Activated naive CD4-positive, alpha-beta T cell treated with anti-CD3 and anti-CD28 coated beads, Interleukin-2, amount 50 U/mL, for 24 hours (primary cell): ENCODE data around the gene URI1.
"Not testable (repeated sequence)": the region's sequence is repeated elsewhere in the genome, so short reads cannot be mapped to it uniquely, and the experiment has no call there.

ENCODE experiments used
- H3K27ac Mint-ChIP-seq: one replicate; pipeline ENCODE4 v1.8.0; 2021; ENCODE audit warnings: mild to moderate bottlenecking, mixed read lengths
- H3K27me3 Mint-ChIP-seq: one replicate; pipeline ENCODE4 v1.8.0; 2021; ENCODE audit warnings: mixed read lengths
- H3K36me3 Mint-ChIP-seq: one replicate; pipeline ENCODE4 v1.8.0; 2021; ENCODE audit warnings: mixed read lengths
- H3K4me1 Mint-ChIP-seq: one replicate; pipeline ENCODE4 v1.8.0; 2021; ENCODE audit warnings: mixed read lengths
- H3K4me3 Mint-ChIP-seq: one replicate; pipeline ENCODE4 v1.8.0; 2021; ENCODE audit warnings: mild to moderate bottlenecking, mixed read lengths
- H3K9me3 Mint-ChIP-seq: one replicate; pipeline ENCODE4 v1.8.0; 2021; ENCODE audit warnings: mixed read lengths

The URI1 gene

DNA sequence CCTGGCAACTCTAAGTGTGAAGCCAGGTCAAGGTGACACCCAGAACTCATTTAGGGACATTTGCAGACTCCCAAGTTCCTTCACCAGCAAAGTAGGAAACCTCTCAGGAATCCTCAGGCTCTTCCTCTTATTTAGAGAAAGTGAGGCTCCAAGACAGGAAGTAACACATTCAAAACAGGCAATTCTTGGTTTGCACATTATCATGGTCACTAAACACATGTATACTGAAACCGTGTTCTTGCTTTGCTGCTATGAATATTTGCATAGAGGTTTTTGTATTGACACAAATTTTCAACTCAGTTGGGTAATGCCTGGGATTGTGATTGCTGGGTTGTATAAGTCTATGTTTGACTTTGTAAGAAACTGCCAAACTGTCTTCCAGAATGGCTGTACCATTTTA is 13.2 kb upstream of the URI1 start:
- Mint-ChIP-seq H3K9me3 (no peaks in the 10 kb centered on the region), H3K4me1 (no peaks in the 10 kb centered on the region), H3K27ac (no peak overlapping the region), H3K36me3 (peaks cover 4% of the 10 kb centered on the region), H3K4me3 (no peak overlapping the region), H3K27me3 (peaks cover 1% of the 10 kb centered on the region)

DNA sequence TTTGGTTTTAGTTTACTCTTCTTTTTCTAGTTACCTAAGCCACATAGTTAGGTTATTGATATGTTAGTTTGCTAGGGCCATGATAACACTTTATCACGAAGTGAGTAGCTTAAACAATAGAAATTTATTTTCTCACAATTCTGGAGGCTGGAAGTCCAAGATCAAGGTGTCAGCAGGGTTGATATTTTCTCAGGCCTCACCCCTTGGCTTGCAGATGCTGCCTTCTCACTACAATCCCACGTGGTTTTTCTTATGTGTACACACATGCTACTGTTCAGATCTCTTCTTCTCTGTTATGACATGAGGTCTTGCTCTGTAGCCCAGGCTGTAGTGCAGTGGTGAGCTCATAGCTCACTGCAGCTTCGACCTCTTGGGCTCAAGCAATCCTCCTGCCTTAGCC is 7.8 kb upstream of the URI1 start:
- H3K36me3 Mint-ChIP-seq: peaks cover 16% of the 10 kb centered on the region
- no peak overlapping the region for H3K27ac Mint-ChIP-seq
- H3K9me3 Mint-ChIP-seq: peaks cover 6% of the 10 kb centered on the region
- peaks cover 3% of the 10 kb centered on the region for H3K27me3 Mint-ChIP-seq
- H3K4me1 Mint-ChIP-seq: no peaks in the 10 kb centered on the region
- no peak overlapping the region for H3K4me3 Mint-ChIP-seq

DNA sequence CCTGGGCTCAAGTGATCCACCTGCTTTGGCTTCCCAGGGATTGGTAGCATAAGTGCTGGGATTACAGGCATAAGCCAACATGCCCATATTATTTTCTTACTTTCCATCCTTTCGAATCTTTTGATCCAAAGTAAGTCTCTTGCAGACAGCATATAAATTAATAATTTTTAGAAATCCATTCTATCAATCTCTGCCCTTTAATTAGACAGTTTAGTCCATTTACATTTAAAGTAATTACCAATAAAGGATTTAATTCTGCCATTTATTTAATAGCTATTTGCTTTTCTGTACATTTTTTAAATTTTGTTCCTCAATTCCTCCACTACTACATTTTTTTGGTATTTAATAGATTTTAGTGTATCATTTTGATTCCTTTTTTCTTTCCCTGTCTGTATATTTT is 7.3 kb upstream of the URI1 start:
- H3K9me3 Mint-ChIP-seq: peaks cover 6% of the 10 kb centered on the region
- H3K27ac Mint-ChIP-seq: no peak overlapping the region
- H3K36me3 Mint-ChIP-seq: peaks cover 16% of the 10 kb centered on the region
- no peak overlapping the region for H3K4me3 Mint-ChIP-seq
- peaks cover 3% of the 10 kb centered on the region for H3K27me3 Mint-ChIP-seq
- no peaks in the 10 kb centered on the region for H3K4me1 Mint-ChIP-seq

DNA sequence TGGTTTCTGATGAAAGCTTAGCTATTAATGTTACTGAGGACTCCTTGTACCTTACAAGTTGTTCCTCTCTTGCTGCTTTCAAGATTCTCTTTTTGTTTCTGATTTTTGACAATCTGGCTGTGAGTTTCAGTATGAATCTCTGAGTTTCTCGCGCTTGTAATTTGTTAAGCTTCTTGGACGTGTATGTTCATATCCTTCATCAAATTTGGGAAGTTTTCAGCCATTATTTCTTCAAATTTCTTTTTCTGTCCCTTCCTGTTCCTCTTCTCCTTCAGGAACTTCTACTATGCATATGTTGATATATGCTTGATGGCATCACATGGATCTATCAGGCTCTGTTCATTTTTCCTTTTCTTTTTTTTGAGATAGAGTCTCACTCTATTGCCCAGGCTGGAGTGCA is 5.6 kb upstream of the URI1 start:
- Mint-ChIP-seq H3K27ac (no peak overlapping the region), H3K4me3 (no peak overlapping the region), H3K9me3 (peaks cover 6% of the 10 kb centered on the region)

DNA sequence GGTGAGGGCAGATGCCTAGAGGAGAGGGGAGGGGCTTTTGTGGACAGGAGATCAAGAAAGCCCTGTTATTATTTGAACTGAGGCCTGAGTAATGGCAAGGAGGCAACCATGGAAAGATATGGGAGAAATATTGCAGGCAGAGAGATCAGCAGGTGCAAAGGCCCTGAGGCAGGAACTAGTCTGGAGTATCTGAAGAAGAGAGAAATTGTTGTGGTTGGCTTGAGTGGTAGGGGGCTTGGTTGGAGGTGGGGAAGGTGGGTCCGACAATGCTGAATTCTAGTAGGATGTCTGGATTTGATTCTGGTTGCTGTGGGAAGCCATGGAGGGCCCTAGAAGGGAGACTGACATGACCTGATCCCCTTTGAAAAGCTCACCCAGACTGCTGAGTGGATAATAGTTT is 2.4 kb upstream of the URI1 start:
- H3K4me3 Mint-ChIP-seq: no peak overlapping the region
- no peak overlapping the region for H3K27ac Mint-ChIP-seq
- H3K4me1 Mint-ChIP-seq: peaks cover 24% of the 10 kb centered on the region
- H3K9me3 Mint-ChIP-seq: peaks cover 6% of the 10 kb centered on the region
- H3K27me3 Mint-ChIP-seq: peaks cover 1% of the 10 kb centered on the region
- H3K36me3 Mint-ChIP-seq: peaks cover 14% of the 10 kb centered on the region

More for the DNA sequence above, 5.6 kb upstream of the URI1 start:
- peaks cover 8% of the 10 kb centered on the region for H3K4me1 Mint-ChIP-seq
- peaks cover 3% of the 10 kb centered on the region for H3K27me3 Mint-ChIP-seq
- peaks cover 16% of the 10 kb centered on the region for H3K36me3 Mint-ChIP-seq

DNA sequence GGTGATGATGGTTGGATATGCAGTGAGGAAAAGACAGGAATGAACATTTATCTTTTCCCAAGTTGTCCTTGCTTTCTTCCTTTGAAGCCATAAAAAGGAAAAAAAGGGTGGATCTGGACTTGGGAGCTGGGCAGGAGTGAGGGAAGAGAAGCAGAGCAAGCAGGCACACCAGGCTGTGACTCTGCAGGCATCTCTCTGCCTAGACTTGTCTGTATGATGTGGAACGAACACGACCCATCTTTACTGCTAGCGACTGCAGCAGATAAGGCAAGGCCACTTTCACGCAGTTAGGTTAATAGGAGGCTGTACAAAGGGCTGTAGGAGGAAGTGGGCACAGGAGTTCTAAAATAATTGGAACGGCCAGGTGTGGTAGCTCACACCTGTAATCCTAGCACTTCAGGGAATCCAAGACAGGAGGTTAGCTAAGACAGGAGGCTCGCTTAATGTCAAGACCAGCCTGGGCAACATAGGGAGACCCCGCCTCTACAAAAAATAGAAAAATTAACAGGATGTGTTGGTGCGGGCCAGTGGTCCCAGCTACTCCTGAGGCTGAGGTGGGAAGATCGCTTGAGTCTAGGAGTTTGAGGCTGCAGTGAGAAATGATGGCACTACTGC is 961 bp upstream of the URI1 start:
- H3K27ac Mint-ChIP-seq: no peak overlapping the region
- H3K27me3 Mint-ChIP-seq: peaks cover 1% of the 10 kb centered on the region

DNA sequence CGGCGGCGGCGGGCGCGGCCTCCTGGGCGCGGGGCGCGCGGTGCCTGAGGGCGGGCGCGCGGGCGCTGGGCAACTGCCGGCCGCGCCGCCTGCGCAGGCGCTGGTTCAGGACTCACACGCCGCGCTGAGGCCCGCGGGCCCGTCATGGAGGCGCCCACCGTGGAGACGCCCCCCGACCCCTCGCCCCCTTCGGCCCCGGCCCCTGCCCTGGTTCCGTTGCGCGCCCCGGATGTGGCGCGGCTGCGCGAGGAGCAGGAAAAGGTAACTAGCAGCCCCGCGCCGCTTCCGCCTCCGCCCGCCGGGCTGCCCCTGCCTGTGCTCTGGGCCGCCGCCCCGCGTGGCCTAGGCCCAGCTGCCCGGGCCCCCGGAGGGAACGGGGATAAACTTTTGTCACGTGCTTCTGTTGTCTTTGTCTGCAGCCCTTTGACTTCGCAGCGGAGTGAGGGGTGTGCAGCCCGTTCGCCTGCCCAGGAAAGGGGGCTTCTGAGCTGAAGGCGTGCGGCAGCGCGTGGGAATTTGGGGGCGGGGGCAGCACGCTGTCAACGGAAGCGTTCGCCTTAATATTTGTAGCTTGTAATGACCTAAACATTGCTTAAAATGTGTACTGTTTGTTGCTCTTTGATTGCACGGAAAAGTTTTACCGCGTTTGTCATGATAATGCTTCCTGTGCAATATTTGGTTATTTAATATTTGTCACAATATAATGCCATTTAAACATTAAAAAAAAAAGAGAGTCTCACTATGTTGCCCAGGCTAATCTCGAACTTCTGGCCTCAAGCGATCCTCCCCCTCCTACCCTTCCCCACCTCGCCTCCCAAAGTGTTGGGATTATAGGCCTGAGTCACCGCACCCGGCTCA is 594 bp downstream of the URI1 start:
- peaks cover 52% of the 10 kb centered on the region for H3K4me1 Mint-ChIP-seq
- peak overlapping the region; percentile 95 for H3K27ac Mint-ChIP-seq
- H3K36me3 Mint-ChIP-seq: peaks cover 3% of the 10 kb centered on the region
- no peaks in the 10 kb centered on the region for H3K27me3 Mint-ChIP-seq
- H3K9me3 Mint-ChIP-seq: no peaks in the 10 kb centered on the region
- H3K4me3 Mint-ChIP-seq: peak overlapping the region; percentile 96

More for the DNA sequence above, 961 bp upstream of the URI1 start:
- peak overlapping the region; percentile 89 for H3K4me3 Mint-ChIP-seq
- H3K36me3 Mint-ChIP-seq: peaks cover 13% of the 10 kb centered on the region
- no peaks in the 10 kb centered on the region for H3K9me3 Mint-ChIP-seq
- H3K4me1 Mint-ChIP-seq: peaks cover 38% of the 10 kb centered on the region

DNA sequence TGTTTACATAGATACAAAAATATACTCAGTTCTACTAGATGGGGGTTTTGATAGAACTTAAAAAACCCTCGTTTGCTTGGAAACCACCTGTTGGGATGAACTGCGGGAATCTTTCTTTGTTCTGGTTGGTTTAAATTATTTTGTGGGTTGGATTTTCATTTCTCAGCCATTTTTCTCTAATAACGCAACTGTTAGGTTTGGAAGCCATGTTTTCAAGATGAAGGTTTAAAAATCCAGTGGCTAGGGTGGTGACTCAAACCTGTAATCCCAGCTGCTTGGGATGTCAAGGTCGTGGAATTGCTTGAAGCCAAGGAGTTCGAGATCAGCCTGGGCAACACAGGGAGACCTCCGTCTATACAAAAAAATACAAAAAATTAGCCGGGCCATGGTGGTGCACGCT is 1.6 kb downstream of the URI1 start:
- Mint-ChIP-seq H3K4me3 (peak overlapping the region; percentile 96), H3K27ac (peak overlapping the region; percentile 91), H3K36me3 (peaks cover 6% of the 10 kb centered on the region), H3K9me3 (no peaks in the 10 kb centered on the region), H3K27me3 (no peaks in the 10 kb centered on the region), H3K4me1 (peaks cover 62% of the 10 kb centered on the region)

DNA sequence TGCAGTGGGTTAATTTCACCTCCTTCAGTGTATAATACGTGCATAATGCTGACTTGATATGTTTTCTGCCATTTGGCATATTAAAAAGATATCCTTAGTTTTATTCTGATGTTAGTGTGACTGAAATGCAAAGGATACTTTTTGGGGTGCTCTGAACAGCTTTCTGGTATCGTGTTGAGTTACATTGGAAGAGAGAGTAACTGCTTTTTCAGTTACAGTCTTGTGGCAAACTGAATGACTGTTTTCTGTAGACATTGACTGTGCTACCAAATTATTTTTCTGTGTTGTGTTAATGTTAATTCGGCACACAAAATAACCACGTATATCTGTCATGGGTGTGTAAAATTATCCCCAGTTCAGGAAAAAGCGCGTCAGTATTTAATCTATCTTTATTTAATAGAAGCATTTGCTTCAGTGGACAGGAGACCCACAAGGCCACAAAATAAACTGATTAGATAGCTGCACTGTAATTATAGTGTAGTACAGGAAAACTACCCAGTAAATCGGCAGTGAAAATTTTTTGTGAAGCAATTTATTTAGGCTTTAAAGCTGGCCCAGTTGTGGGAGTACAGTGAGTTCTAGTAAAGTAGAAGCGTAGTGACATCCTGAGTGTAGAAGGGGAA is 2.5 kb downstream of the URI1 start:
- Mint-ChIP-seq H3K4me3 (peak overlapping the region; percentile 89), H3K27ac (peak overlapping the region; percentile 93), H3K27me3 (no peaks in the 10 kb centered on the region), H3K4me1 (peaks cover 63% of the 10 kb centered on the region), H3K9me3 (no peaks in the 10 kb centered on the region), H3K36me3 (peaks cover 6% of the 10 kb centered on the region)

DNA sequence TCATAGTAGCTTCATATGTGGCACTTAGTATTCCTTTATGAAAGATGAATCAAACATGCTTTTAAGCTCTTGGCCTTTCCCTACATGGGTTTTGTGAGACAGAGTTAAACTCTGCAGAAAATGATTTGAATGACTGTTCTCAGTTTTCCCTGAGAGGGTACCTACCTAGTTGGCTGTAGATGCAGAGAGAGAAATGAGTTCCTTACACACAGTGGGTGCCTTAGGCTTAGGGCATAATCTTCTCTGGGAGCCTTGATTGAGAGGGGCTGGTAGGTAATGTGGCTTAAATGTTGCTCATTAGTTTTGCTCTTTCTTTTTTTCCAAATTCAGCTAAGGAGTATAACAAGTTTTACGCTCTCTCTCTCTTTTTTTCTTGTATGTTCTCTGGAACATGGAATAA is 3.0 kb downstream of the URI1 start:
- peaks cover 67% of the 10 kb centered on the region for H3K4me1 Mint-ChIP-seq
- peak overlapping the region; percentile 89 for H3K4me3 Mint-ChIP-seq
- H3K27ac Mint-ChIP-seq: peak overlapping the region; percentile 93
- no peaks in the 10 kb centered on the region for H3K9me3 Mint-ChIP-seq
- peaks cover 7% of the 10 kb centered on the region for H3K36me3 Mint-ChIP-seq
- H3K27me3 Mint-ChIP-seq: no peaks in the 10 kb centered on the region

DNA sequence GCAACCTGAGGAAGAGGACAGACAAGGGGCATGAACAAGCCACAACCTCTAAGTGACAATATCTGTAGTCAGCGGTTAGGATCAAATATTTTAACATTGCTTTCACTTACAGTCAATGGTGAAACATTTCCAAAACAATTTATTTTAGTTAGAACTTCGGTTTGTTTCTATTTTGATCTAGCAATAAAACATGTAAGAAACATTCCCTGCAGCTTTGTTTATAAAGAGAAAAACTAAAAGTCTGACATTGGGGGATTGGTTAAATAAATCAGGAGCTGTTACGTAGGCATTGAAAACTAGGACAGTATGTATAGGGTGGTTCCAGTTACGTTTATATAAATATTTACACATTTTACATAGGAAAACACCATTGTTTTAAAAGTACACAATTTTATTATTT is 3.4 kb downstream of the URI1 start:
- Mint-ChIP-seq H3K9me3 (no peaks in the 10 kb centered on the region), H3K4me1 (peaks cover 72% of the 10 kb centered on the region), H3K27me3 (no peaks in the 10 kb centered on the region), H3K36me3 (peaks cover 11% of the 10 kb centered on the region), H3K4me3 (peak overlapping the region; percentile 89), H3K27ac (peak overlapping the region; percentile 93)

DNA sequence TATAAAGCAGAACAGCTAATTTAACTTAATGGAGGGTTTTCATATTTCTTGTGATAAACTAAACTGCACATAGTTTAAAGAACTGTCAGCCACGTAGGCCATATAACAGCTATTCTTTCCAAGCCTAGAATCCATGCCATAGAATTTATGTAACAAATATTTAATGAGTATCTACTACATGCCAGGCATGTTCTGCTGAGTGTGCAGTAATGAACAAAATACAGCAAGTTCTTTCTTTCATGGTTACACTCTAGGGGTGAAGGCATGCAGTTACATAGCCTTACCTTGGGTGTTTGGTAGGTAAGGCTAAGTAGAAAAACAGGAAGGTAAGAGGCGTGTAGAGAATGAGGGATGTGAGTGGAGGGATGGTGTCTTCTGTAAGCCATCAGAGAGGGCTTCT is 4.6 kb downstream of the URI1 start:
- no peaks in the 10 kb centered on the region for H3K27me3 Mint-ChIP-seq
- H3K4me3 Mint-ChIP-seq: peak overlapping the region; percentile 34

DNA sequence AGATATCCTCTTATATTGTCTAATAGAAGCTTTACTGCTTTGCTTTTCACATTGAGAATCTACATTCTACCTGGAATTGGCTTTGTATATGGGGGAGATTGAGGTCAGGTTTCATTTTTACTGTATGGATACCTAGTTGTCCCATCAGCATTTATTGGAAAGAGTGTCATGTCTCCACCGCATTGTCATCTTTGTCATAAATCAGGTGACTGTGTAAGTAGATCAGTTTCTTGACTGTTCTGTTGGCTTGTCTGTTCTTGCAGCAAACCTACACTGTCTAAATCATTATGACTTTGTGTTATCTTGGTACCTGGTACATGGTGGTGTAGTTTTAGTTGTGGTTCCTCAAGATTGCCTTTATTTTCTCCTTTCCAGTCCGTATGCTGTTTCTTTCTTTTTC is 5.8 kb downstream of the URI1 start:
- peak overlapping the region; percentile 85 for H3K27ac Mint-ChIP-seq
- no peaks in the 10 kb centered on the region for H3K27me3 Mint-ChIP-seq
- no peaks in the 10 kb centered on the region for H3K9me3 Mint-ChIP-seq
- peak overlapping the region; percentile 56 for H3K4me3 Mint-ChIP-seq
- H3K36me3 Mint-ChIP-seq: peaks cover 19% of the 10 kb centered on the region
- H3K4me1 Mint-ChIP-seq: peaks cover 83% of the 10 kb centered on the region

More for the DNA sequence above, 4.6 kb downstream of the URI1 start:
- Mint-ChIP-seq H3K4me1 (peaks cover 75% of the 10 kb centered on the region), H3K27ac (peak overlapping the region; percentile 9), H3K36me3 (peaks cover 16% of the 10 kb centered on the region), H3K9me3 (no peaks in the 10 kb centered on the region)

DNA sequence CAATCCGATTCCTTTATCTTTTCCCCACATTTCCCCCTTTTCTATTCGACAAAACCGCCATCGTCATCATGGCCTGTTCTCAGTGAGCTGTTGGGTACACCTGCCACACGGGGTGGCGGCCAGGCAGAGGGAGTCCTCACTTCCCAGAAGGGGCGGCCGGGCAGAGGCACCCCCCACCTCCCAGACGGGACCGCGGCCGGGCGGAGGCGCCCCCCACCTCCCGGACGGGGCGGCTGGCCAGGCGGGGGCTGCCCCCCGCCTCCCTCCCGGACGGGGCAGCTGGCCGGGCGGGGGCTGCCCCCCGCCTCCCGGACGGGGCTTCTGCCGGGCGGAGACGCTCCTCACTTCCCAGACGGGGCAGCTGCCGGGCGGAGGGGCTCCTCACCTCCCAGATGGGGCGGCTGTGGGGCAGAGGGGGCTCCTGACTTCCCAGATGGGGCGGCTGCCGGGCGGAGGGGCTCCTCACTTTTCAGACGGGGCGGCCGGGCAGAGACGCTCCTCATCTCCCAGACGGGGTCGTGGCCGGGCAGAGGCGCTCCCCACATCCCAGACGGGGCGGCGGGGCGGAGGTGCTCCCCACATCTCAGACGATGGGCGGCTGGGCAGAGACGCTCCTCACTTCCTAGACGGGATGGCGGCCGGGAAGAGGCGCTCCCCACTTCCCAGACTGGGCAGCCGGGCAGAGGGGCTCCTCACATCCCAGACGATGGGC is 6.9 kb downstream of the URI1 start:
- H3K4me1 Mint-ChIP-seq: peaks cover 84% of the 10 kb centered on the region
- peak overlapping the region; percentile 80 for H3K27ac Mint-ChIP-seq
- H3K36me3 Mint-ChIP-seq: peaks cover 21% of the 10 kb centered on the region
- not testable (repeated sequence) for H3K4me3 Mint-ChIP-seq, H3K27me3 Mint-ChIP-seq, H3K9me3 Mint-ChIP-seq

DNA sequence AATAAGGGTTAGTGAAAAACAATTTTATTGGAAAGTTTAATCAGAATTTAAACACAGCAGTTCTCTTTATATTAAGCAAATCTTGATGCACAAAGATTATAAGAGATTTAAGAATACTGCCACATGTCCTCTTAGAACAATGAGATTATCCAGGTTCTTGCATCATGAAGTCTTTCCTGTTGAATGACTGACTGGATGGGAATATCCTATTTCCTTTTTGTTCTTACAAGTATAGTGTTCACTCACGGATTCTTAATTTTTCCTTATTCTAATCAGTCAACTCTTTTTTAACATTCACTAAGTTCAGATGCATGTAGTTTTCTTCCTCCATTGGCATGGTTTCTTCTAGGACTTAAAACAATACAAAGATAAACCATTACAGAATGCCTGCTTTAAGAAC is 10.1 kb downstream of the URI1 start:
- Mint-ChIP-seq H3K4me3 (no peak overlapping the region), H3K36me3 (peaks cover 22% of the 10 kb centered on the region), H3K9me3 (no peaks in the 10 kb centered on the region), H3K4me1 (peaks cover 63% of the 10 kb centered on the region), H3K27me3 (no peaks in the 10 kb centered on the region), H3K27ac (peak overlapping the region; percentile 75)
